ENCODE data around the gene ZNF471.

ZNF471 gene

GRCh38 chr19:56538761-56539263, 31.2 kb downstream of the ZNF471 start, which contains the start of gene ZFP28:
ZFP28 (plus strand) TSS chr19:56538948; CDS start chr19:56539019, 71 bp downstream.
- no peak for TF ChIP-seq CTCF (conservative IDR thresholded peaks at IDR 0.05; ENCODE audit: control insufficient read depth, insufficient read depth, low read depth, low read length)
- peak within 1 kb of the TSS; percentile 72 for H3K4me3 ChIP-seq (ENCODE audit: control insufficient read depth, low read depth, low read length)
- no peak for DNase-seq (ENCODE audit: low read depth)

- DNase-seq (ENCODE audit: low read depth) = no peak
- TF ChIP-seq CTCF (conservative IDR thresholded peaks at IDR 0.05; ENCODE audit: control insufficient read depth, insufficient read depth, low read depth, low read length) = no peak
- no peak overlapping the region for H3K4me3 ChIP-seq (ENCODE audit: control insufficient read depth, low read depth, low read length)
Measured at GRCh38 chr19:56543776-56544175, 36.1 kb downstream of the ZNF471 start.

GRCh38 chr19:56547535-56547934, 39.9 kb downstream of the ZNF471 start:
- peak; percentile 23 for TF ChIP-seq CTCF (conservative IDR thresholded peaks at IDR 0.05; ENCODE audit: control insufficient read depth, insufficient read depth, low read depth, low read length)
- DNase-seq (ENCODE audit: low read depth) = no peak
- no peak overlapping the region for H3K4me3 ChIP-seq (ENCODE audit: control insufficient read depth, low read depth, low read length)

- H3K4me3 ChIP-seq (ENCODE audit: control insufficient read depth, low read depth, low read length) = no peak overlapping the region
- peak; percentile 15 for DNase-seq (ENCODE audit: low read depth)
- no peak for TF ChIP-seq CTCF (conservative IDR thresholded peaks at IDR 0.05; ENCODE audit: control insufficient read depth, insufficient read depth, low read depth, low read length)
Measured at GRCh38 chr19:56554272-56554869, 46.7 kb downstream of the ZNF471 start.

- no peak for DNase-seq (ENCODE audit: low read depth)
- no peak overlapping the region for H3K4me3 ChIP-seq (ENCODE audit: control insufficient read depth, low read depth, low read length)
- no peak for TF ChIP-seq CTCF (conservative IDR thresholded peaks at IDR 0.05; ENCODE audit: control insufficient read depth, insufficient read depth, low read depth, low read length)
Measured at GRCh38 chr19:56562766-56563165, 55.1 kb downstream of the ZNF471 start.

- H3K4me3 ChIP-seq (ENCODE audit: control insufficient read depth, low read depth, low read length) = peak overlapping the region; percentile 95
- DNase-seq (ENCODE audit: low read depth) = peak; percentile 39
- TF ChIP-seq CTCF (conservative IDR thresholded peaks at IDR 0.05; ENCODE audit: control insufficient read depth, insufficient read depth, low read depth, low read length) = no peak
Measured at GRCh38 chr19:56566904-56567273, 59.2 kb downstream of the ZNF471 start.
